SW 1271 (cell line): ENCODE data around the gene CTNND2.
A peak's percentile ranks its signal among the peaks of the same experiment; 100 is the strongest.
"Not testable (repeated sequence)": the region's sequence is repeated elsewhere in the genome, so short reads cannot be mapped to it uniquely, and the experiment has no call there.

Source experiments
- DNase-seq, 2 experiments: peaks; one replicate each; lab custom pipeline; 2025; lab: John Stamatoyannopoulos, UW

Gene CTNND2

GRCh38 chr5:11075035-11075805 is 829.0 kb downstream of the CTNND2 start:
- DNase-seq: no peak

- no peak for DNase-seq
Observed at GRCh38 chr5:11072568-11072967, 831.7 kb downstream of the CTNND2 start.

- no peak for DNase-seq
Observed at GRCh38 chr5:11072076-11072475, 832.2 kb downstream of the CTNND2 start.

- DNase-seq: no peak
Observed at GRCh38 chr5:11069041-11069440, 835.2 kb downstream of the CTNND2 start.

- not testable (repeated sequence) for DNase-seq
Observed at GRCh38 chr5:11065723-11066122, 838.5 kb downstream of the CTNND2 start.

GRCh38 chr5:11064763-11065450 is 839.3 kb downstream of the CTNND2 start:
- DNase-seq: no peak

- no peak for DNase-seq
Observed at GRCh38 chr5:11062397-11062796, 841.8 kb downstream of the CTNND2 start.

- no peak for DNase-seq
Observed at GRCh38 chr5:11056560-11056959, 847.7 kb downstream of the CTNND2 start.

GRCh38 chr5:11054014-11054413 is 850.2 kb downstream of the CTNND2 start:
- no peak for DNase-seq

GRCh38 chr5:11052871-11053270 is 851.4 kb downstream of the CTNND2 start:
- DNase-seq: no peak

GRCh38 chr5:11050596-11051304 is 853.5 kb downstream of the CTNND2 start:
- DNase-seq: no peak

- peak in 1 of 2 experiments; percentile 10 for DNase-seq
Observed at GRCh38 chr5:11048760-11049159, 855.5 kb downstream of the CTNND2 start.

GRCh38 chr5:11047625-11048024 is 856.6 kb downstream of the CTNND2 start:
- no peak for DNase-seq

- no peak for DNase-seq
Observed at GRCh38 chr5:11047030-11047429, 857.2 kb downstream of the CTNND2 start.

- DNase-seq: no peak
Observed at GRCh38 chr5:11046160-11046559, 858.1 kb downstream of the CTNND2 start.

- no peak for DNase-seq
Observed at GRCh38 chr5:11045411-11045810, 858.8 kb downstream of the CTNND2 start.

- no peak for DNase-seq
Observed at GRCh38 chr5:11044581-11044980, 859.7 kb downstream of the CTNND2 start.

GRCh38 chr5:11043881-11044280 is 860.4 kb downstream of the CTNND2 start:
- DNase-seq: no peak

GRCh38 chr5:11040345-11040744 is 863.9 kb downstream of the CTNND2 start:
- DNase-seq: no peak

GRCh38 chr5:11038772-11039171 is 865.5 kb downstream of the CTNND2 start:
- no peak for DNase-seq

- no peak for DNase-seq
Observed at GRCh38 chr5:11037941-11038340, 866.3 kb downstream of the CTNND2 start.

GRCh38 chr5:11037080-11037479 is 867.2 kb downstream of the CTNND2 start:
- no peak for DNase-seq

GRCh38 chr5:11030671-11031070 is 873.6 kb downstream of the CTNND2 start:
- DNase-seq: no peak
